Activated naive CD4-positive, alpha-beta T cell (primary cell): Measurements from ENCODE around the gene CTCFL.

Experiments used
- DNase-seq, 4 experiments: peaks; one replicate each; lab custom pipeline; 2025; lab: John Stamatoyannopoulos, UW

The CTCFL gene, protein sequence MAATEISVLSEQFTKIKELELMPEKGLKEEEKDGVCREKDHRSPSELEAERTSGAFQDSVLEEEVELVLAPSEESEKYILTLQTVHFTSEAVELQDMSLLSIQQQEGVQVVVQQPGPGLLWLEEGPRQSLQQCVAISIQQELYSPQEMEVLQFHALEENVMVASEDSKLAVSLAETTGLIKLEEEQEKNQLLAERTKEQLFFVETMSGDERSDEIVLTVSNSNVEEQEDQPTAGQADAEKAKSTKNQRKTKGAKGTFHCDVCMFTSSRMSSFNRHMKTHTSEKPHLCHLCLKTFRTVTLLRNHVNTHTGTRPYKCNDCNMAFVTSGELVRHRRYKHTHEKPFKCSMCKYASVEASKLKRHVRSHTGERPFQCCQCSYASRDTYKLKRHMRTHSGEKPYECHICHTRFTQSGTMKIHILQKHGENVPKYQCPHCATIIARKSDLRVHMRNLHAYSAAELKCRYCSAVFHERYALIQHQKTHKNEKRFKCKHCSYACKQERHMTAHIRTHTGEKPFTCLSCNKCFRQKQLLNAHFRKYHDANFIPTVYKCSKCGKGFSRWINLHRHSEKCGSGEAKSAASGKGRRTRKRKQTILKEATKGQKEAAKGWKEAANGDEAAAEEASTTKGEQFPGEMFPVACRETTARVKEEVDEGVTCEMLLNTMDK

DNA sequence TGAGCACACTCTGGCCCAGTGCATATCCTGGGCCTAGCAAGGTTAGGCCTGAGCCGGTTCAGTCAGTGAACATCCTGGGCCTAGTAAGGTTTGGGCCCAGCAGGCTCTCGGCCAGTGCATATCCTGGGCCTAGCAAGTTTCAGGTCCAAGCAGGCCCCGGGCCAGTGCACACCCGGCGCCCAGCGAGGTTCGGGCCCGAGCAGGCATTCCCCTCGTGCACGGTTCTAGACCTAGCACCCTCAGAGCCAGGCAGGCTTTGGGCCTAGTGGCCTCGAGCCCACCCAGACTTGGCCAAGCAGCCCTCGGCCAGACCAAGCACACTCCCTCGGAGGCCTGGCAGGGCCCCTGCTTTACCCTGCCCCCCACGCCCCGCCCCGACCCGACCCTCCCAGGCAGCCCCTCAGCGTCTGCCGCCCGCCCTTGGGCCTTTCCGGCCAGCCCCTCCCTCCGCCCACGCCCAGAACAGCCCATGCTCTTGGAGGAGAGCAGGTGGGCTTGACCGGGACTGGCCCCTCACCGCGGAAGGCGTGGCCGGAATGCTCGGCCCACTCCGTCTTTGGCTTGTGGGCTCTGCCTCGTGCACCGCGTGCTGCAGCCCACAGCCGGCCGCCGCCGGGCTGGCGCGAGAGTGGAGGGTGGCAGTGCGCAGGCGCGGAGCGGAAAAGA, at the start of gene CTCFL:
TSS of gene CTCFL (minus strand) at position 630 of the 666 bp plus-strand sequence. CDS start 935 bp downstream, outside the sequence.
- no peak for DNase-seq

DNA sequence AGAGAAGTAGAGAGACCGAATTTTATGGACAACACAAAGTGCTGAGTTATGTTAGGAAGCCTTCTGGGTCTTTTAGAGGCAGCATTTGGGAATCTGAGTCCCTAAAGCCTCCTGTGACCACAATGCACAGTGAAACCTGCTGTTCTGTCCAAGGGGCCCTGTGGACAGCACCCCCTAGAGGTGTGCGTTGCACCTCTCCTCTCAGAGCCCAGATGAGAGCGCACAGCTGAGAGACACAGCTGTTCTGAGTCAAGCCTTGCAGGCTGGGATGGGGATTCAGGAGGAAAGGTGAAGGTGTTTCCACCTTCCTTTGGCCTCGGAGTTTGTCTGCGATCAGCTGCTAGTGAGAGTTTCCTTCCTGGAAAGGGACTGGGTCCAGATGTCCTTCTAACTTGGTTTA, 49.0 kb upstream of the CTCFL start:
- DNase-seq, result no peak

DNA sequence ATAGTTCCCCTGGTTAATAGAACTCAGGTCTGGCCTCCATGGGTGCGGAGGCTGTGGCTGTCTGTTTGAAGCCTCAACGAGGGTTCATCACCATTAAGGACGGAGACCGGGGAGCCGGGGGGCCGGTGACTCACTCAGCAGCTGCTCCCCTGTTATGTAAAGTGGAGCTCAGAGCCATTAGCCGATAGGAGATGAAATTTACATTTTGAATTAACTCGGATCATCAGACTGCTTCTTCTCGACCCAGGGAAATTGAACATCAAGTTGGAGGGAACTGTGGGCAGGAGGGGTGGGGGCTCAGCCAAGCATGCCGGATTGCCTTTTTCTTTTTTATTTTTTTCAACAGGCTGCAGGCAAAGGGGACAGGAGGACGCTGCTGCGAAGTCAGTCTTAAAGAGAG, 48.3 kb upstream of the CTCFL start:
- DNase-seq, result no peak

DNA sequence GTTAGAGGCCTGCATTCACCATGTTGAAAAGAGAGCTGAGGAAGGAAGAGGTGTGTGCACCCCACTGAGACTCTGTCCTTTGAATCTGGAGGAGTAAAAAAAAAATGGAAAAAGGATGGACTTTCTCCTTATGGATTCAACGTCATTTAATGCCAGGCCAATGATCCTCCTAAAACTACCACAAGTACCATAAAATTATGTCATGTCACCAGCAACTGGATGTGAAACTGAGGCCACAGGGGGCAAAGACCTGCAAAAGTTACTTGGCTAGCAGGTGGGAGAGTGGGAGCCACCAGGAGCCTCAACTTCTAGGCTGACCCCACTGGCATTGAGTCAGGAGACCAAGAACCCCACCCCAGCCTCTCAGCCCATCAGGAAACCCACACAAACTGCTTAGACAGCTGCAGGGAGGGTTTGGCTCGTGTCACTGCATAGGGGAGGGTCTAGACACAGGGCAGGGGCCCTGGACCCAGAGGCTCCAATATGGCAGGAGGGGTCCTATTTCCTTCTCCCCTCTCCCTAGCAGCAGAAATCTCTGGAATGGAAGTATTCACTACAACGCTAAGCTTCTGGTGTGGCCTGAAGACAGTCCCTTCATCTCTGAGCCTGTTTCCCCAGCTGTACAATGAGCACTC, 47.0 kb upstream of the CTCFL start:
- no peak for DNase-seq

DNA sequence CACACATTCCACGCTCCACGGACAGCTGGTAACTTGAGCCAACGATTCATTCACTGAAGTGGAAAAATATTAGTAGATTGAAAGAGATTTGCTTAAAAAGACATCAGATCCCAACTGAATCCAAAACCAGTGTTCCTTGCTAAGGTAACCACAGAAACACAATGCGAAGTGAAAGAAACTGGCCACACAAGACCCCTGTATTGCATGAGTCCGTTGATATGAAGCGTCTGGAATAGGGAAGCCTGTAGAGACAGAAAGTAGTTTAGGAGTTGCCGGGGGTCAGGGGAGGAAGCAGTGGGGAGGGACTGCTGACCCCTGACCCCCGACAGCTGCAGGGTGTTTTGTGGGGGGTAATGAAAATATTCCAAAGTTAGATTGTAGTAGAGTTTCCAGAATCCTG, 46.0 kb upstream of the CTCFL start:
- DNase-seq, result no peak

DNA sequence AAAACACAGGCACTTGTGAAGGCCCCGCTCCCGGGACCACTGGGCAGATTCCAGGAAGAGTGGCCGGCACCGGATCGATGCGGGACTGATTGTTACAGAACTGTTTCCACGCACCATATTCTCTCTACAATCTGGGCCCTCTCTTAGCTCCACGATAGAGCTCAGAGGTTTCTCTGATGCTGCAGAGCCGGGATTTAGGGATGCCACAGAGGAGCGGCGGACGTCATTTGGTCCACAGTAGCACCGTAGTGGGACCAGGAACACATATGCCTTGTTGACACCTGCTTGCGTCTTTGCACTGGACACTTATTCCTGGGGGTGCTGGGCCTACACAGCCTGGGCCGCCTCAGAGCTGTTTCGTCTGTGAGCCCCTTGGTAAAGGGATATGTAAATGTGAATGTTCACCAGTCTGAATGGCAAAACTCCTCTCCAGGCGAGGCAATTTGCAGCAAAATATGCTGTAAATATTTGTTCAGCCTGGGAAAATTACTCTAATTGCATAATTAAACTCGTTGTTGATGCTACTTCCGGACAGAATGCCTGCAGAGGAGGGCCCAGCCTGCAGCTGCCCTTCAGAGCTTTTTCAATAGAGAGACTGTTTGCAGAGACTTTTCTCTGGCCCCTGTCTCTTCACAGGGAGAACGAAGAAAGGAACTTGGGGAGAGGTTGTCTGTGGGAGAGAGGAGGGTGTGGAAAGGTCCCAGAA, 45.4 kb upstream of the CTCFL start:
- DNase-seq, result no peak

DNA sequence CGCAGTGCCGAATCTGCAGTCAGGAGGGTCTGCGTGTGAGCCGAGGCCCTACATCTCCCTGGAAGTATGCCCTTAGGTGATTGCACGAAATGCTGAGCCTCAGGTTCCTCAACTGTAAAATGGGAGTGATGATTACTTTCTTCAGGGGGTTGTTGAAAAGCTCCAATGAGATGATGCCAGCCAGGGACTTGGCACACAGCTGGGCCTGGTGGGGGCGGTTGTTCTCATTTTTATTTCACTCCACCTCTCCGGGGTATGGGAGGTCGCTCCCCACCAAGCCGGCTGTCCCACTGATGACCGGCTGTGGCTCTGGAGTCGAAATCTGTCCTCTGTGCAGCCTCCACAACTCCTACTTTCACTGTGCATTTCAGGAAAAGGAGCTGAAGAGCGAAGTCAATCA, 44.0 kb upstream of the CTCFL start:
- DNase-seq, result no peak

DNA sequence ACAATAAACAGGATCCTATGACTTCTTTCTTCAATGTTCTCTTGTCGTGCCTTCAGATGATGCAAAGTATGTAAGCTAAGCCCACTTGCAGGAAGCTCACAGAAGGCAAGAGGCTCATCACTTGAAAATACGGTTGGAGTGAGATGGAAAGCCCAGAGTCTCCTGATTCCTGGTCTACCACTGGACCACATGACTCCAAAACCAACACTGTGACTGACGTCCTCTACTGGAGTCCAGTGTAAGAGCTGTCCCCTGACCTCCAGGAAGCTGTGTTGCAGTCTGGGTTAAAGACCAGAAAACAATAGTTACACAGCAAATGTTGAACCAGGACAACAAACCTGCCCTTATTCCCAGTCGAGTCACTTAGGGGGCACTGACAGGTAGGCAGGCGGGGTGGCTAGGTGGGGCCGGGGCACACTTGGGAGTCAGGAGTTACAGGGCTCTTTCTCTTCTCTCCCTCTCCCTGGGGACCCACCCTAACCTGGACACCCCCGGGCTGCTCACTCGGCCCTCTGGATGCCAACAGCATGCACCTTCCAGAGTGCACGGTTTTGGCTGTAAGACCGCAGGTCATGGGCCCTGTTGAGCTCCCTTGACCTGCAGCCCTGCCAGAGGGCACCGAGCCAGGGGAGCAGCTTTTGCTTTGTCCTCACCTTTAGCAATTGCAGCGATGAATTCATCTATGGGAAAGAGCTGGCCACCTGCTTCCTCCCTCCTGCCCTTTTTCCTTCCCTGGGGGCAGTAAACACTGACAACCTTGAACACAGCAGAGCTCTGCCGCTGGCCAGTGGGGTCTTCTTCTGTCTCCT, 43.4 kb upstream of the CTCFL start:
- no peak for DNase-seq

DNA sequence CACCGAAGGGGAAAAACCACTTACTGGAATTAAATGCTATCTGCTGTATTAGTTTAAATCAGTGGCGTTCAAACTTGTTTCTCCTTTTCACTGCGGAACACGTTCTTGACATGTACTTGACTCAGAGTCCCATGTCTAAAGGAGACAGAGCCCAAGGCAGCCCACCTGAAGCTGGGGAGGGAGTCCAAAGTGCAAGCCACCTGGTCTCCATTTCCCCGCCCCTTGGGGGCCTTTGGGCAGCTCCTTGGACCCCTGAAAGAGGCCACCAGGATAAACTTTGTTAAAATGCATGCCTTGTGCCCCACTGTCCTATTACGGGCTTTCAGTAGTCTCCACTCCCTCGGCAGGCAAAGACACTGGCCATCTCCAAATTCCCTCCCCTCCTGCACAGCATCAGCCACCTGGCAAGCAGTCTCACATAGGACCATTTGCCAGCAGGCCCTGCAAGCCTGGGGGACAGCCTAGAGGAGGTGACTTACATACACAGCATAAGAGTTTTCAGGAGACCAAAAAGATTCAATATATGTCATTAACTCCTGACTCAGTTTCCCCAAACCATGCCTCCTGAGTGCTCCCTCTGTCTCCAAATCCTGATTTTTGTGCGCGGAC, 42.6 kb upstream of the CTCFL start:
- DNase-seq, result no peak

DNA sequence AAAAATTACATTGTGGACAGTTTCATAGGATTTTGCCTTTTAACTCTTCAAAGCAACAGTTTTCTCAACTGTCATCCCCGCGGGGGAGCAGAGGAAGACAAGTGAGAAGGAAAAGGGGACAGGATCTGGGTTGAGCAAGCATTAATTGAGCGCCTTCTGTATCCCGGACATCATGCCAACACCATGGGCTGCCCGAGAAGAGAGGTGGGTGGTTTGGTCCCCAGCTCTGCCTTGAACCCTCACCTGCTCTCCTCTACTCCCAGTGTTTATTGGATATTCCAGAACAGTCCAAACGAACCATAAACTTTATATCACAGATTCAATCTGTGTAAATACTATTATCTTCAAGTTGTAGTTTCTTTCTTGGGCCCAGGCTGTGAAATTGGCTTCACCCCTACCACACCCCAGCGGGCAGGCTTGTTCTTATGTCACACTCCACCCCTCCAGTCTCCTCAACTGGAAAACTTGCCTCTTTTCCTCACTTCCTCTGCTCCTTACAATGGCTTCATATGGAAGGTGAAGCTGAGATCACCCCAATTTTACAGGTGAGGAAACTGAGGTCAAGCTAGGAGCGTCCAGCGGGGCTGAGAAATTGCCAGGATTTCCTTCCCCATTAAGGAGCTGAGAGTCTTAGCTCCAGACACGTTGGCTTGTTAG, 42.0 kb upstream of the CTCFL start:
- DNase-seq, result no peak

DNA sequence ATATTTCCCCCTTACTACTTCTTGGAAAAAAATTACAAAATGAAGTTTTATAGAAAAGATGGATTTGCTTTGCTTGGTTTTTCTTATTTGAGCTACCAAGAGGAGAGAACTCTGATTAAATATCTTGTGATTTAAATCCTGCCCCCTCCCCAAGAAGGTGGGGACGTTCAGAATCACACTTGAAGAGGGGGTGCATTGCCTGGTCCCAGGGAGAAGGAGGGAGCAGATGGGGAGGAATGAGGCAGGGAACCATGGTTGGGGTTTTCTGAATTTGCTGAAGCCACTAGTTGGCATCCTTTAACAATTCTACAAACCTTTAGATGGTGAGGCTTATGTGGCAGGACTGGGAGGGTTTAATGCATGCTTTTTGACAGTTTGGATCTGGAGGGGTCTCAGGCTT, 41.5 kb upstream of the CTCFL start:
- DNase-seq, result no peak

DNA sequence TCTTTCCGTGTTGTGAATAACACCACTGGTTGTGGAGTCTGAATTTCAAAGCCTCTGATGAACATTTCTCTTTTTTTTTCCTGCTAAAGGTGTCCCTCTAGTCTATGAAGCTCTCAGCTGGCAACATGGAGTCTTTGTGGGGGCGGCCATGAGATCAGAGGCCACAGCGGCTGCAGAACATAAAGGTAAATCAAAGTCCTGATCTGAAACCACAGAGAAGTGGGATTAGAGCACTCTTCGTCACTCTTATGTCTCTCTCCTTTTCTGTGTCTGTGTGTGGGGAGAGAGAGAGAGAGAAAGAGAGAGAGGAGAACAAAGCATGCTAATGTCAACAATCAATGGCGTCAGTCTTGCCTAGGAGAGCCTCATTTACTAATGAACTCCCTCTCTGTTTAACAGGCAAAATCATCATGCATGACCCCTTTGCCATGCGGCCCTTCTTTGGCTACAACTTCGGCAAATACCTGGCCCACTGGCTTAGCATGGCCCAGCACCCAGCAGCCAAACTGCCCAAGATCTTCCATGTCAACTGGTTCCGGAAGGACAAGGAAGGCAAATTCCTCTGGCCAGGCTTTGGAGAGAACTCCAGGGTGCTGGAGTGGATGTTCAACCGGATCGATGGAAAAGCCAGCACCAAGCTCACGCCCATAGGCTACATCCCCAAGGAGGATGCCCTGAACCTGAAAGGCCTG, 40.2 kb upstream of the CTCFL start:
- DNase-seq, result no peak

DNA sequence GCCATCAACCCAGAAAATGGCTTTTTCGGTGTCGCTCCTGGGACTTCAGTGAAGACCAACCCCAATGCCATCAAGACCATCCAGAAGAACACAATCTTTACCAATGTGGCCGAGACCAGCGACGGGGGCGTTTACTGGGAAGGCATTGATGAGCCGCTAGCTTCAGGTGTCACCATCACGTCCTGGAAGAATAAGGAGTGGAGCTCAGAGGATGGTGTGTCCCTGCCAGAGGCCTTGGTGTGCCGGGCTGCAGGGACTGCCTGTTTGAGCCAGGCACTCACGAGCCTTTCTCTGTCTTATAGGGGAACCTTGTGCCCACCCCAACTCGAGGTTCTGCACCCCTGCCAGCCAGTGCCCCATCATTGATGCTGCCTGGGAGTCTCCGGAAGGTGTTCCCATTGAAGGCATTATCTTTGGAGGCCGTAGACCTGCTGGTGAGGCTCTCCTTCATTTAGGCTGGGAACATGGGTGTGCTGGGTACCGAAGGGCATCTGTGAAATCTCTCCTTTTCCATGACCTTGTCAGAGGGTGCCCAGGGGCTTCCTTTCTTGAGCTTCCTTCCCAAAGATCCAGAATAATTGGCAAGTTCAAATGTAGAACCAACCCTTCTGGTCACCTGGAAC, 39.4 kb upstream of the CTCFL start:
- no peak for DNase-seq

DNA sequence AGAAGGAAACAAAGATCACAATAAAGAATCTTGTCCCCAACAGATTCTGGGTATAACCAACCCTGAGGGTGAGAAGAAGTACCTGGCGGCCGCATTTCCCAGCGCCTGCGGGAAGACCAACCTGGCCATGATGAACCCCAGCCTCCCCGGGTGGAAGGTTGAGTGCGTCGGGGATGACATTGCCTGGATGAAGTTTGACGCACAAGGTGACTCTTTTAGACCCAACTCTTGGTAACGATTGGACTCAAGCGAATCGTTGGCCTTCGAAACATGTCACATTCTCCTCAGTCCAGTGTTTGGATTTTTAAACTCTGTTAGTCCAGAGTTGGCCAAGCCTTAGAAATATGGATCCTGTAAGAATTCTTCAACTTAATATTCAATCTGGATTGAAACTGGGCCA, 38.6 kb upstream of the CTCFL start:
- DNase-seq, result no peak

DNA sequence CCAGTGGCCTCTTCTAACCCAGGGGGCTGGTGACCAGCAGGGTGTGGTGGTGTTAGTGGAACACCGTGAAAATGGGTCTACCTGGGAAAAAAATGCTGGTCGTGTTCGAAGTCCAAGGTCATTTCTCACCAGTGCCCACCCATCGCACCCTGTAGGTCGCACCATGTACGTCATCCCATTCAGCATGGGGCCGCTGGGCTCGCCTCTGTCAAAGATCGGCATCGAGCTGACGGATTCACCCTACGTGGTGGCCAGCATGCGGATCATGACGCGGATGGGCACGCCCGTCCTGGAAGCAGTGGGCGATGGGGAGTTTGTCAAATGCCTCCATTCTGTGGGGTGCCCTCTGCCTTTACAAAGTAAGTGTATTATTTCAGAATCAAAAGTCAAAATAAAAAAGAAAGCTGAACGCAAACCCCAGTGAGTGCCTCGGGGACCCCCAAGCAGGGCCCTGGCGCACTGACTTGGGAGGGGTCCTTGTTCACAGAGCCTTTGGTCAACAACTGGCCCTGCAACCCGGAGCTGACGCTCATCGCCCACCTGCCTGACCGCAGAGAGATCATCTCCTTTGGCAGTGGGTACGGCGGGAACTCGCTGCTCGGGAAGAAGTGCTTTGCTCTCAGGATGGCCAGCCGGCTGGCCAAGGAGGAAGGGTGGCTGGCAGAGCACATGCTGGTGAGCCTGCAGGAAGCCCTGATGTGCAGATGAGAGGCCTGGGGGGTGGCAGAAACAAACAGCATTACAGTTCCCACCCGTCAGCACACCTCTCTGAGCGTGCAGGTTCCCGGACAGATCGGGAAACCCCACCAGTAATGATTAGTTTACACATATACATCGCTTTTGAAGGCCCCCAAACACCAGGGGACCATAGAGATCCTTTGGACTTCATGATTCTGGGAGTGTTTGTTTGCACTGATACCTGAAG, 37.9 kb upstream of the CTCFL start:
- DNase-seq, result no peak

DNA sequence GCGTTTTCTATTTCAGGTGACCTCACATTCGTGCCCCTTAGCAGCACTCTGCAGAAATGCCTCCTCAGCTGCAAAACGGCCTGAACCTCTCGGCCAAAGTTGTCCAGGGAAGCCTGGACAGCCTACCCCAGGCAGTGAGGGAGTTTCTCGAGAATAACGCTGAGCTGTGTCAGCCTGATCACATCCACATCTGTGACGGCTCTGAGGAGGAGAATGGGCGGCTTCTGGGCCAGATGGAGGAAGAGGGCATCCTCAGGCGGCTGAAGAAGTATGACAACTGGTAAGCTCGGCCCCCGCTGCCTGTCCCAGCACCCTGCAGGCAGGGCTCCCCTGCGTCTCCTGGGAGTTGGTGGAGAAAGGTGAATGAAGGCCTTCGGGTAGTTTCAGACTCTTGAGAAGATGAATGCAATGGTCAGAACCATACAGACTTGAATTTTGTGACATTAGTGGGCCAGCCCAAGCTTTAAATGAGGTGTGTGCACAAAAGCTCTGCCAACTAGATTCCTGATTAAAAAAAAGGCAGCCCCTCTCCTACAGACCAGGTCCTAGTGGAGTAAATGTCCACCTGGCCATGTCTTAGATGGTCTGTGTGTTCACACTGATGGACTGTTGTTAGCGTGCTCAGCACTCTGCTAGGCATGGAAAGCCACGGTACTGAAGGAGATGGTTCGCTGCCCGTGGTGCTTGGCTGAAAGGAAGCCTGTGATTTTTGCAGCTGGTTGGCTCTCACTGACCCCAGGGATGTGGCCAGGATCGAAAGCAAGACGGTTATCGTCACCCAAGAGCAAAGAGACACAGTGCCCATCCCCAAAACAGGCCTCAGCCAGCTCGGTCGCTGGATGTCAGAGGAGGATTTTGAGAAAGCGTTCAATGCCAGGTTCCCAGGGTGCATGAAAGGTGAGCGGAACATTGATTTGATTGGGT, 36.7 kb upstream of the CTCFL start:
- no peak for DNase-seq
